Stimulated activated memory B cell treated with anti-CD40 and anti-IgM and Interleukin-4, amounts not matched to agents 10 μg/mL and 1 μg/mL and 100 μg/mL, for 72 hours (primary cell): ENCODE data around the gene ST7.
"Not testable (repeated sequence)": the region's sequence is repeated elsewhere in the genome, so short reads cannot be mapped to it uniquely, and the experiment has no call there.

ENCODE experiments used
- ATAC-seq: fragments of 150-1000 bp; cut with Tn5 transposase; 2 replicates; pipeline ENCODE4 v1.10.0; 2021
- H3K27ac Mint-ChIP-seq: one replicate; pipeline ENCODE4 v1.8.0; 2022; ENCODE audit warnings: mild to moderate bottlenecking, mixed read lengths
- H3K27me3 Mint-ChIP-seq: one replicate; pipeline ENCODE4 v1.8.0; 2022; ENCODE audit warnings: mixed read lengths
- H3K36me3 Mint-ChIP-seq: one replicate; pipeline ENCODE4 v1.8.0; 2022; ENCODE audit warnings: mixed read lengths
- H3K4me1 Mint-ChIP-seq: one replicate; pipeline ENCODE4 v1.8.0; 2022; ENCODE audit warnings: mixed read lengths
- H3K4me3 Mint-ChIP-seq: one replicate; pipeline ENCODE4 v1.8.0; 2022; ENCODE audit warnings: mild to moderate bottlenecking, moderate library complexity, mixed read lengths
- H3K9me3 Mint-ChIP-seq: one replicate; pipeline ENCODE4 v1.8.0; 2022; ENCODE audit warnings: mixed read lengths

Gene ST7

GRCh38 chr7:117019287-117019686 is 66.0 kb downstream of the ST7 start:
- no peaks in the 10 kb centered on the region for H3K9me3 Mint-ChIP-seq
- peaks cover 38% of the 10 kb centered on the region for H3K4me1 Mint-ChIP-seq
- peaks cover 5% of the 10 kb centered on the region for H3K36me3 Mint-ChIP-seq
- ATAC-seq: no peak
- H3K27me3 Mint-ChIP-seq: no peaks in the 10 kb centered on the region
- no peak overlapping the region for H3K27ac Mint-ChIP-seq
- H3K4me3 Mint-ChIP-seq: no peak overlapping the region

GRCh38 chr7:117019786-117020590 is 66.7 kb downstream of the ST7 start:
- no peak for ATAC-seq
- Mint-ChIP-seq H3K27ac (no peak overlapping the region), H3K9me3 (no peaks in the 10 kb centered on the region), H3K27me3 (no peaks in the 10 kb centered on the region), H3K4me3 (no peak overlapping the region), H3K4me1 (peaks cover 36% of the 10 kb centered on the region), H3K36me3 (peaks cover 5% of the 10 kb centered on the region)

- H3K27ac Mint-ChIP-seq: no peak overlapping the region
- H3K27me3 Mint-ChIP-seq: no peaks in the 10 kb centered on the region
- peaks cover 5% of the 10 kb centered on the region for H3K36me3 Mint-ChIP-seq
- no peak for ATAC-seq
- H3K9me3 Mint-ChIP-seq: no peaks in the 10 kb centered on the region
- H3K4me1 Mint-ChIP-seq: peaks cover 31% of the 10 kb centered on the region
- no peak overlapping the region for H3K4me3 Mint-ChIP-seq
Measured at GRCh38 chr7:117020591-117020973, 67.3 kb downstream of the ST7 start.

GRCh38 chr7:117021366-117021765 is 68.1 kb downstream of the ST7 start:
- Mint-ChIP-seq H3K4me1 (peaks cover 28% of the 10 kb centered on the region), H3K27me3 (no peaks in the 10 kb centered on the region), H3K36me3 (peaks cover 6% of the 10 kb centered on the region), H3K4me3 (no peak overlapping the region), H3K9me3 (no peaks in the 10 kb centered on the region), H3K27ac (no peak overlapping the region)
- no peak for ATAC-seq

- Mint-ChIP-seq H3K27ac (no peak overlapping the region), H3K36me3 (peaks cover 11% of the 10 kb centered on the region), H3K9me3 (no peaks in the 10 kb centered on the region), H3K4me3 (no peak overlapping the region), H3K4me1 (peaks cover 25% of the 10 kb centered on the region), H3K27me3 (no peaks in the 10 kb centered on the region)
- no peak for ATAC-seq
Measured at GRCh38 chr7:117021986-117022385, 68.7 kb downstream of the ST7 start.

- no peak for ATAC-seq
- Mint-ChIP-seq H3K9me3 (no peaks in the 10 kb centered on the region), H3K36me3 (peaks cover 7% of the 10 kb centered on the region), H3K4me3 (no peak overlapping the region), H3K27me3 (no peaks in the 10 kb centered on the region), H3K27ac (no peak overlapping the region), H3K4me1 (peaks cover 13% of the 10 kb centered on the region)
Measured at GRCh38 chr7:117023325-117023854, 70.1 kb downstream of the ST7 start.

GRCh38 chr7:117024811-117025210 is 71.5 kb downstream of the ST7 start:
- peaks cover 6% of the 10 kb centered on the region for H3K9me3 Mint-ChIP-seq
- H3K36me3 Mint-ChIP-seq: peaks cover 14% of the 10 kb centered on the region
- no peak overlapping the region for H3K4me3 Mint-ChIP-seq
- no peak overlapping the region for H3K27ac Mint-ChIP-seq
- no peaks in the 10 kb centered on the region for H3K27me3 Mint-ChIP-seq
- ATAC-seq: no peak
- H3K4me1 Mint-ChIP-seq: peaks cover 11% of the 10 kb centered on the region

- Mint-ChIP-seq H3K27me3 (no peaks in the 10 kb centered on the region), H3K36me3 (peaks cover 20% of the 10 kb centered on the region), H3K27ac (no peak overlapping the region), H3K9me3 (peaks cover 8% of the 10 kb centered on the region), H3K4me1 (peaks cover 11% of the 10 kb centered on the region), H3K4me3 (no peak overlapping the region)
- no peak for ATAC-seq
Measured at GRCh38 chr7:117025891-117026290, 72.6 kb downstream of the ST7 start.

GRCh38 chr7:117030346-117030745 is 77.0 kb downstream of the ST7 start:
- H3K4me3 Mint-ChIP-seq, H3K27ac Mint-ChIP-seq, H3K4me1 Mint-ChIP-seq, H3K9me3 Mint-ChIP-seq, H3K27me3 Mint-ChIP-seq, ATAC-seq: not testable (repeated sequence)
- H3K36me3 Mint-ChIP-seq: peaks cover 20% of the 10 kb centered on the region

GRCh38 chr7:117030793-117031192 is 77.5 kb downstream of the ST7 start:
- not testable (repeated sequence) for H3K4me3 Mint-ChIP-seq, H3K27ac Mint-ChIP-seq, H3K9me3 Mint-ChIP-seq, ATAC-seq, H3K27me3 Mint-ChIP-seq, H3K4me1 Mint-ChIP-seq
- peaks cover 20% of the 10 kb centered on the region for H3K36me3 Mint-ChIP-seq

- no peak for ATAC-seq
- peaks cover 14% of the 10 kb centered on the region for H3K36me3 Mint-ChIP-seq
- H3K27ac Mint-ChIP-seq: no peak overlapping the region
- H3K27me3 Mint-ChIP-seq: no peaks in the 10 kb centered on the region
- no peak overlapping the region for H3K4me3 Mint-ChIP-seq
- H3K4me1 Mint-ChIP-seq: peaks cover 13% of the 10 kb centered on the region
- peaks cover 8% of the 10 kb centered on the region for H3K9me3 Mint-ChIP-seq
Measured at GRCh38 chr7:117032810-117033209, 79.5 kb downstream of the ST7 start.

GRCh38 chr7:117034851-117035464 is 81.7 kb downstream of the ST7 start:
- peaks cover 13% of the 10 kb centered on the region for H3K4me1 Mint-ChIP-seq
- H3K27me3 Mint-ChIP-seq: no peaks in the 10 kb centered on the region
- ATAC-seq: no peak
- no peak overlapping the region for H3K27ac Mint-ChIP-seq
- peaks cover 2% of the 10 kb centered on the region for H3K9me3 Mint-ChIP-seq
- H3K4me3 Mint-ChIP-seq: no peak overlapping the region
- peaks cover 5% of the 10 kb centered on the region for H3K36me3 Mint-ChIP-seq

GRCh38 chr7:117035465-117035862 is 82.2 kb downstream of the ST7 start:
- Mint-ChIP-seq H3K9me3 (peaks cover 2% of the 10 kb centered on the region), H3K4me1 (peaks cover 13% of the 10 kb centered on the region), H3K4me3 (no peak overlapping the region), H3K36me3 (peaks cover 2% of the 10 kb centered on the region), H3K27me3 (no peaks in the 10 kb centered on the region), H3K27ac (no peak overlapping the region)
- ATAC-seq: no peak

- Mint-ChIP-seq H3K36me3 (peaks cover 6% of the 10 kb centered on the region), H3K4me3 (no peak overlapping the region), H3K27ac (no peak overlapping the region), H3K9me3 (no peaks in the 10 kb centered on the region), H3K4me1 (peaks cover 20% of the 10 kb centered on the region), H3K27me3 (no peaks in the 10 kb centered on the region)
- no peak for ATAC-seq
Measured at GRCh38 chr7:117036053-117036669, 82.9 kb downstream of the ST7 start.

GRCh38 chr7:117036836-117037235 is 83.5 kb downstream of the ST7 start:
- Mint-ChIP-seq H3K36me3 (peaks cover 6% of the 10 kb centered on the region), H3K4me3 (no peak overlapping the region), H3K9me3 (no peaks in the 10 kb centered on the region), H3K4me1 (peaks cover 24% of the 10 kb centered on the region), H3K27me3 (no peaks in the 10 kb centered on the region), H3K27ac (no peak overlapping the region)
- no peak for ATAC-seq
